GM18508 (cell line): ENCODE measurements around the gene SURF1.
"Not testable (repeated sequence)": the region's sequence is repeated elsewhere in the genome, so short reads cannot be mapped to it uniquely, and the experiment has no call there.

Source experiments
- ATAC-seq: cut with Tn5 transposase; IDR thresholded peaks from one replicate; pipeline ENCODE4 v1.9.1; 2021; ENCODE audit warnings: moderate number of reproducible peaks; ENCODE audit not compliant: insufficient read depth, unreplicated experiment

The SURF1 gene, protein sequence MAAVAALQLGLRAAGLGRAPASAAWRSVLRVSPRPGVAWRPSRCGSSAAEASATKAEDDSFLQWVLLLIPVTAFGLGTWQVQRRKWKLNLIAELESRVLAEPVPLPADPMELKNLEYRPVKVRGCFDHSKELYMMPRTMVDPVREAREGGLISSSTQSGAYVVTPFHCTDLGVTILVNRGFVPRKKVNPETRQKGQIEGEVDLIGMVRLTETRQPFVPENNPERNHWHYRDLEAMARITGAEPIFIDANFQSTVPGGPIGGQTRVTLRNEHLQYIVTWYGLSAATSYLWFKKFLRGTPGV

DNA sequence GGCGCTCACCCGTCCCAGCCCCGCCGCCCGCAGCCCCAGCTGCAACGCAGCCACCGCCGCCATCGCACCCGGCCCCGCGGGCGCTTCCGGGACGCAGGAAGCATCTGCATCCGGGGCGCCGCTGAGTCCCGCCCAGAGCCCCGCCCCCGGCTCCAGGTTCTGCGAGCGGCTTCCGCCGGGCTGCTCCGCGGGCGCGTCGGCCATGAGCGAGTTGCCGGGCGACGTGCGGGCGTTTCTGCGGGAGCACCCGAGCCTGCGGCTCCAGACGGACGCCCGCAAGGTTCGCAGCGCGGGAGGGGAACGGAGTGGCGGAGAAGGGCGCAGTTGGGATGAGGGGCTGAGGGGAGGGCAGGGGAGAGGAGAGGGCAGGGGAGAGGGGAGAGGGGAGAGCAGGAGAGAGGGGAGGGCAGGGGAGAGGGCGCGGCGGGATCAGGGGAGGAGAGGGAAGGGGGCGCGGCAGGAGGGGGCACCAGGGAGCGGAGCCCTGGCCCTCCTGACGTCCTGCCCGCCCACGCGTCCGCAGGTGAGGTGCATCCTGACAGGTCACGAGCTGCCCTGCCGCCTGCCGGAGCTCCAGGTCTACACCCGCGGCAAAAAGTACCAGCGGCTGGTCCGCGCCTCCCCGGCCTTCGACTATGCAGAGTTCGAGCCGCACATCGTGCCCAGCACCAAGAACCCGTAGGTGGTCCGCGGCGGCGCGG is at the start of gene SURF1, which contains the start of gene SURF2:
Gene SURF1 (minus strand): TSS at position 97 of the 701 bp plus-strand sequence. CDS start 34 bp downstream, at position 63.
Gene SURF2 (plus strand): TSS at position 160 of the 701 bp plus-strand sequence. CDS start 43 bp downstream, at position 203.
- ATAC-seq, result no peak

DNA sequence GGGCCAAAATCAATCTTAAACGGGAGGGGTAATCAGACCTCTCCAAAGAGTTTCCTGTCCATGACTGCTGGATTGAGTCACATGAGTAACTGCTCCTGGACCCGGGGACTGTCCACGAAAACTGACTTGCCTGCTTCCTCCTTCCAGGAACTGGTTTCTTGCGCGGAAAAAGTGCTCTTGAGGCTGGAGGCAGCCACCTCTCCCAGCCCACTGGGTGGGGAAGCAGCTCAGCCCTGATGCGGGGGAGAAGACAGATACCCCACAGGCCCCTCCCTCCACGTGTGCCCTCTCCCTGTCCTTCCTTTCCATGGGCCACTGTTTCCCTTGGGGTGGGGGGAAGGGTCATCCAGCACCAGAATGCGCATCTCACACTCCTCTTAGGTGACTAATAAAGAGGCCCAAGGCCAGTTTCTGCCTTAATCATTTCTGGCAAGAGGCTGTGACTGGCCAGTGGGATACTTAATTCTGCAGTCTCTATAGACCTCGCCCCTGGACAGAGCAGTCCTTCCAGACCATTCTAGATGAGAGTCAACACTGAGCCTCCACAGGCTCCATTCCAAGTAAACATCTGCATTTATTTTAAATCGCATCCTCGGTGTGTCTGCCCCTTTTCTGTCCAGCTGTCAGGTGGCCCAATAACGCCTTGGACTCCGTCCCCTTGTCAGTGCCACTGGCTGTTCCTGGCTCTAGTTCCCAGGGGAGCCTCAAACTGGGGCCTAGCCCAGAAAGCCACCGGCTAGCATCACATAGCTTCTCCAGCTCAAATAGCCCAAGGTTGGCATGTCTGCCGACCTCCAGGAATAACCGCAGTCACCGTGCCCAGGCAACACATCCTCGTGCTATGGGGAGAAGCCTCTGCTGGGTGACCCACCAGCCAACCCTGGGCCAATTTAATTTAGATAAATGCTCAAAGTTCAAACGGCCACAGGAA is 49.5 kb upstream of the SURF1 start:
- no peak for ATAC-seq

DNA sequence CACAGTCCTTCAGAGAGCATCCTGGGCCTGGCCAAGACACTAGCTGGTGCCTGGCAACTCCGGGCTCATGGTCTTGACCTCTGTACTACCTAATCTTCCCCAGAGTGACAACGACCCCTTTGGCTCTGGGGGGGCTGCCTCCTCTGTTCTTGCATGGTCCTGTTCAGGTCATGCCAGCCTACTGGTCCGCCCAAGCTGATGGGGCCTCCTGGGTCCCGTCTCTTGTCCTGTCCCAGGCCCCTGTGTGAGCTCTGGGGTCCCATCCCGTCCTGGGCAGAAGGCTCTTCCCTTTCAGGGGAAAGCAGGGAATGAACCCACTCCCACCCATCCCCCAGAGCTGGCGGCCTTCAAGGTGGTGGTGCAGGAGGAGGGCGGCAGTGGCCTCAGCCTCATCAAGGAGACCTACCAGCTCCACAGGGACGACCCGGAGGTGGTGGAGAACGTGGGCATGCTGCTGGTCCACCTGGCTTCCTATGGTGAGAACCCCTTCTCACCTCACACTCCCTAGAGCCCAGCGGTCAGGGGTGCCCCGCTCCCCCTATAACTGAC is 48.2 kb upstream of the SURF1 start:
- no peak for ATAC-seq

DNA sequence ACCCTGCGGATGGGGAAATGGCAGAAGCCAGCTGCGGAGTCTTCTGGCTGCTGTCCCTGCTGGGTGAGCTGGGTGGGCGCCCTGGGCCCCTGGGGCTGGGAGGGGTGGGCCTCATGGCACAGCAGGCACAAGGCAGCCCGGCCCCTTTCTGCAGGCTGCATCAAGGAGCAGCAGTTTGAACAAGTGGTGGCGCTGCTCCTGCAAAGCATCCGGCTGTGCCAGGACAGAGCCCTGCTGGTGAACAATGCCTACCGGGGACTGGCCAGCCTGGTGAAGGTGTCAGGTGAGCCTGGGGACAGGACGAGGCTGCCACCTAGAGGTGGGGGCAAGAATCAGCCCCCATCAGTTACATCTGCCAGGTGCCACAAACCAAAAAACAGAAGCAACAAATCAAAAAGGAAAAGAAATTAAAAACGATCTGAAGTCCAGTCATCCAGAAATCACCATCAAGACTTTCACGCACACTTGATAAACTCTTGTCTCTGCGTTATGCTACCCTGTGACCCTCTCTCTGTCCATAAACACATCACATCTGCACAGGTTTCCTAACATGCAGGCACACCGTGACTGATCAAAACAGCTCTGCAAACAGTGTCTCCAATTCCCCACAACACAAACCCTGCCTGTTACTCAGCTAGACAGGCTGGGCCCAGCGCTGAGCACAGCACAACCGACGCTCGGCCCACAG is 47.6 kb upstream of the SURF1 start:
- no peak for ATAC-seq

DNA sequence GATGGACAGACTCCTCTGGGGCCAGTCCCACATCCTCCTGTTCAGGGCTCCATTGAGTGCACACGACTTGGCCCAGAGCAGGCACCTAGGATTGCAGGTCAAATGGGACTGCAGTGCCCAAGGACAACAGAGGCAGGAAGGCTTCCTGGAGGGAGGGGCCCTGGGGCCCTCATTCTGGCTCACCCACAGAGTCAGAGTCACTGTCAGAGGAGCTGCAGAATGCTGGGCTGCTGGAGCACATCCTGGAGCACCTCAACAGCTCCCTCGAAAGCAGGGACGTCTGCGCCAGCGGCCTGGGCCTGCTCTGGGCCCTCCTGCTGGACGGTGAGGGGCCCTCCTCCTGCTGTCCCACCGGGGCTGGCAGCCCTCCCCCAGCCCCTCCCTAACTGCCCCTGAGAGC is 46.4 kb upstream of the SURF1 start:
- ATAC-seq, result no peak

DNA sequence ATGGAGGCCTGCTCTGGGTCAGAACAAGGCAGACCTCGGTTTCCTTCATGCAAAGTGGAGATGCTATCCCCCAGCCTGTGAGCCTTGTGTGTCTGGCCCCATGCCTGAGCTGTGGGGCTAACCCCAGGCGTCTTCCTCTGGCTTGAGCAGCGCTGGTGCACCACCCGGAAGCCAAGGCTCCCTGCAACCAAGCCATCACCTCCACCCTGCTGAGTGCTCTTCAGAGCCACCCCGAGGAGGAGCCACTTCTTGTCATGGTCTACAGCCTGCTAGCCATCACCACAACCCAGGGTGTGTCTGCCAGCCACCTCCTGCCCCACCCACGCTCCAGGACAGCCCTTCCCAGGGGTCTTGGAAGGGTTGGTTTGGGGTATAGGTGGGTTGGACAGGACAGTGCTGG is 45.3 kb upstream of the SURF1 start:
- ATAC-seq, result no peak

DNA sequence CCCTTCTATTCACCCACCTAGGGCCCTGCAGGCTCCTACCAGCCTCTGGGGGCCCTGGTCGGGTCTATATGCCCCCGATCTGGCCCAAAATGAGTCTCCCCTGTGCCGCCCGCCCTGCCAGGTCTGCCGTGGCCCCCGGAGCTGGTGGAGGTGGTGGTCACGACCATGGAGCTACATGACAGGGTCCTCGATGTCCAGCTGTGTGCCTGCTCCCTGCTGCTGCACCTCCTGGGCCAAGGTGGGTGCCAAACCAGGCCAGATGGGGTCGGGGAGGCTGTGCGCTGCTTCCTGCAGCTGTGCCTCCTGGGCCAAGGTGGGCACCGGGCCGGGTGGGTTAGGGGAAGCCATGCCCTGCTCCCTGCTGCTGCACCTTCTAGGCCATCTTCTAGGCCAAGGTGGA is 44.0 kb upstream of the SURF1 start:
- ATAC-seq, result no peak

DNA sequence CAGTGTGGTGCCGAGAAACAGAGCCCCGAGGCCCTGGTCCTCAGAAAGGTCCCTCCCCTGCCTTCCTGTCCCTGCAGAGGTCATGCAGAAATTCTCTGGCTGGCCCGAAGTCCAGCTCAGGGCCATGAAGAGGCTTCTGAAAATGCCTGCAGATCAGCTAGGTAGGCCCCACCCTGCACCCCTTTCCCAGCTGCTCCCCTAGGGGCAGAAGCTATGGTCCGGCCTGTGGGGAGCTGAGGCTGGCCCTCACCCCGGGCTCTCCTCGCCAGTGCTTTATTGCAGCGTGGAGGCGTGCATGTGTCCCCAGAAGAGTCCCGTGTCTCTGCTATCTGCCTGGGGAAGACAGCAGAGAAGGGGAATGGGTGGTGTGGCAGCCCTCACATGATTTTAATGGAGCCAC is 41.6 kb upstream of the SURF1 start:
- no peak for ATAC-seq

DNA sequence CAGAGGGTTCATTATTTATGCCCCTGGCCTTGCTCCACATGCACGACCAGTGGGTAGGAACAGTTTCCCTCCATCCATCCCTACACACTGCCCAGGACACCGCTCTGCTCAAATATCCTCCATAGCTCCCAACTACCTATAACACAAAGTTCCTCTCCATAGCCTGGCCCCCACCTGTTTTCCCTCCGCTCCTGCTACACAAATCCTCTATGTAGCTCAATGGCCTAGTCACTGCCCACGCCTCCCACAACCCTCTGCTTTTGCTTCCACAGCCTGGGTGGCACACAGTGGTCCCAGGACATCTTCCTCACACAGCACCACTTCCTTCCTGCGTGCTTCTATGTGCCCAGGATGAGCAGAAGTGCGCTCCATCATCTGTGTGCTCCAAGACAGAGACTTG is 41.1 kb upstream of the SURF1 start:
- no peak for ATAC-seq

DNA sequence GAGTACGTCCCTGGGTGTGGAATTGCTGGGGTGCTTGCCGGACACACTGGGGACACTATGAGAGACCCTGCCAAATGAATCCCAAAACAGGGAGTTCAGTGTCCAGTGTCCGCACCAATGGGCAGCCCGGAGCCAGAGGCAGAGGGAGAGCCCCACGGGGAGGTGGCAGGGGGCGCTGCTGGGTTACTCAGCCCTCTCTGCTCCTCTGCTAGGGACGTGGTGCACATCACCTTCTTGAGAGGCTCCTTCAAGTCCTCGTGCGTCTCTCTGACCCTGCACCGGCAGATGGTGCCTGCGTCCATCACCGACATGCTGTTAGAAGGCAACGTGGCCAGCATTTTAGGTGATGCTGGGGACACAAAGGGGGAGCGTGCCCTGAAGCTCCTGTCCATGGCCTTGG is 40.7 kb upstream of the SURF1 start:
- ATAC-seq, result no peak

DNA sequence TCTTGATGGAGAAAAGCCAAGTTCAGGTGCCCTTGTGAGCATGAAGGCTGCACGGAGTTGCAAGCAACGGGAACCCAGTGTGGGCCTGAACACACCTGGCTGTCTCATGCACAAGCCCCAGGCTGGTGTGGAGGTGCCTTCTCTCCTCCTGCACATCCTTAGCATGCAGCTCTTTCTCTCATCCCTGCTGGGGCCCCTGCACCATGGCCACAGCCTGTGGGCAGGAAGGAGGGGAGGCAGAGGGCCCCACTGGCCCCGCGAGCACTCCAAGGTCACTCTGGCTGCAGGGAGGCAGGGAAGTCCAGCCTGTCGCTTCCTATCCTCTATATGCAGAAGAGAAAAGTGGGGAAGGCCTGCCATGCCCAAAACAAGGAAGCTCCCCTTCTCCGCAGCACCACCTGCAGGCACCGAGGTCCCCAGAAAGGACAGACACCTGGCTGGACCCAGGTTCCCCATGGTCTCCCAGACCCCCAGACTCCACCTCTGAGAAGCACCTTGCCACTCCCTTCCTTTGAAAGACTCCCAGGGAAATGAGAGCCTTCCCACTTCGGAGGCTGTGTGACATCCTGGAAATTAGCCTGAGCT is 38.5 kb upstream of the SURF1 start:
- no peak for ATAC-seq

DNA sequence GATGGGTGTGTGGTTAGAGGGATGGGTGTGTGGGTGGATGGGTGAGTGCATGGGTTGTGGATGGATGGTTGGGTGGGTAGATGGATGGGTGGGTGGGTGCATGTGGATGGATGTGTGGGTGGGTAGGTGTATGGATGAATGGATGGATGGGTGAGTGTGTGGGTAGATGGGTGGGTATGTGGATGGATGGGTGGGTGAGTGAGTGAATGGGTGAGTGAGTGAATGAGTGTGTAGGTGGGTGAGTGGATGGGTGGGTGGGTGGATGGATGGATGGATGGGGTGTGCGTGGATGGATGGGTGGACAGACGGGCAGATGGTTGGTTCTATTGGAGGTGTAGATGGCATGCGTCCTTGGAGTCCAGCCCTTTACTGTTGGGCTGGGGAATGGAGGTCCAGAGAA is 37.1 kb upstream of the SURF1 start:
- no peak for ATAC-seq

DNA sequence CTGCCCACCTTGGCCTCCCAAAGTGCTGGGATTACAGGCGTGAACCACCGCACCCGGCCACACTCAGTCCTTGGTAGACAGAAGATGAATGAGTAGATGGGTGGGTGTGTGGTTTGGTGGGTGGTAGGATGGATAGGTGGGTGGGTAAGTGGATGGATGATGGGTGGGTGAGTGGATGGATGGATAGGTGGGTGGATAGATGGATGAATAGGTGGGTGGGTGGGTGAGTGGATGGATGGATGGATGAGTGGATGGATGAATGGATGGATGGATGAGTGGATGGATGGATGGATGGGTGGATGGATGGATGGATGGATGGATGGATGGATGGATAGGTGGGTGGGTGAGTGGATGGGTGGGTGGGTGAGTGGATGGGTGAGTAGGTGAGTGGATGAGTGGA is 36.0 kb upstream of the SURF1 start:
- not testable (repeated sequence) for ATAC-seq

DNA sequence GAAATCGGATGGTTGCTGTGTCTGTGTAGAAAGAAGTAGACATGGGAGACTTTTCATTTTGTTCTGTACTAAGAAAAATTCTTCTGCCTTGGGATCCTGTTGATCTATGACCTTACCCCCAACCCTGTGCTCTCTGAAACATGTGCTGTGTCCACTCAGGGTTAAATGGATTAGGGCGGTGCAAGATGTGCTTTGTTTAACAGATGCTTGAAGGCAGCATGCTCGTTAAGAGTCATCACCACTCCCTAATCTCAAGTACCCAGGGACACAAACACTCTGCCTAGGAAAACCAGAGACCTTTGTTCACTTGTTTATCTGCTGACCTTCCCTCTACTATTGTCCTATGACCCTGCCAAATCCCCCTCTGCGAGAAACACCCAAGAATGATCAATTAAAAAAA is 35.2 kb upstream of the SURF1 start:
- not testable (repeated sequence) for ATAC-seq

DNA sequence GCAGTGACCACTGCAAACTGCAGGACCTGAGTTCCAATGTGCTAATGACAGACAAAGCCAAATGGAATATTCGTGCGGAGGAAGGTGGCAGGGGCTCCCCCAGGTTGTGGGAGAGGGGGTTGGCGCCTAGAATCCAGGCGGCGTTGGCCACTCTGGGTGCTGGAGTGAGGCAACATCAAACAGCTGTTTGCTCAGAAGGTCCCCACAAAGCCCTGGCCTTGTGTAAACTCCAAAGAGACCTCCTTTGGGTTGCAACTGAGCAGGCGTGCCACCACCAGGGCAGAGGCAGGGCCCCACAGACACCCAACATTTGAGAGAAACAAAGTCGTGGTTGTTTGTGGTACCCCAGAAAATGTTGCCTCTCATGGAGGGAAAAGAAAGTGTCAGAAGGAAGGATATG is 34.4 kb upstream of the SURF1 start:
- ATAC-seq, result no peak

DNA sequence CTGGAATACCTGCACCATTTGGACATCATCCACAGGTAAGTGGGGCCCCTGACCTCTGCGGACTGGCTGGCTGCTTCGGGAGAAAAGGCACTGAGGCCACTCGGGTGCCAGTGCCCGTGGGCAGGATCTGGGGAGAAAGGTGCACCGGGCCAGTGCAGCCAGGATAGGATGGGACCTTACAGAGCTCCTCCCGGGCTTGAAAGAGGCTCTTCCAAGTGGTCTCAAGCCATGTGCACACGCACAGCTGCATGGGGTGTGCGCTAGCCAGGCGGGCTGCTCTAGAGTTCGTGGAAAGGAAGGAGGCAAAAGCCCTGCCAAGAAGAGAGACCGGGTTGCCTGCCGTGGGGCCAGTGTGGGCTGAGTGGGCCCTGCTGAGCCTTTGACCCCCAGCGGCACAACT is 33.3 kb upstream of the SURF1 start:
- no peak for ATAC-seq

DNA sequence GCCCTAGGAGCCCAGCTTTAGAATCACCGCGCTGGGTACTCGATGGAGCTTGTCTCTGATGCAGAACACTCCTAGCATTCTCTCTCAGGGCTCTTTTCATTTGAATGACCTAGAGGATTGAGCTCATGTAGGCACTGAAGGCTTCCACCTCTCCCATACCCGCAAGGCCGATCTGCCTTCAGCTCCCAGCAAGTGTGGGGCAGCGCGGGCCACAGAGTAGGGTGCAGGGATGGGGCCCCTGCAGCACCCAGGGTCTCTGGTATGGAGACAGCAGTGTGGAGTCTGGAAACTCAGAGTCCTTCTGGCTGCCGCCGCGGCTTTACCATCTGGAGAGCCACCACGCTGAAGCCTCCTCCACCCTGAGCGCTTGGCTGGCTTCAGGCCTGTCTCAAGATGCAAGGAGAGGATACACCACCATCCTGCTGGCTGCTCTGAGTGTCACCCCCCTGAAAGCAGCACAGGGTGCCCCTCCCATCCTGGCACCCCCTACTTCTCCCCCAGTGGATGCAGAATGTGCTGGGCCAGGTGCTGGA is 32.8 kb upstream of the SURF1 start:
- ATAC-seq, result no peak

DNA sequence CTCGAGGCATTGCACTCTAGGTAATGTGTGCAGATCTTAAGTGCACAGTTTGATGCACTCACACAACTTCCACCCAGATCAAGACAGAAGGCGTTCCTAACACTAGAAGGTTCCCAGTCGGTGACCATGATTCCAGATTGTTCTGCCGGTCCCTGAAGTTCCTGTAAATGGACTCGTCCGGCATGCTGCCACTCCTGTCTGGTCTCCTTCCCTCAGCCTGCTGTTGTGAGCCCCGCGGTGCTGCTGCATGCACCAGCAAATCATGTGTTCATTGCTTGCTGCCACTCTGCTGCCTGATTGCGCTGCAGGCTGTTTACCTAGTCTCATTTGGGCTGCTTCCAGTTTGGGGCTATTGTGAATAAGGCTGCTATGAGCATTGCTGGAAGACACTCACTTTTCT is 31.4 kb upstream of the SURF1 start:
- no peak for ATAC-seq

DNA sequence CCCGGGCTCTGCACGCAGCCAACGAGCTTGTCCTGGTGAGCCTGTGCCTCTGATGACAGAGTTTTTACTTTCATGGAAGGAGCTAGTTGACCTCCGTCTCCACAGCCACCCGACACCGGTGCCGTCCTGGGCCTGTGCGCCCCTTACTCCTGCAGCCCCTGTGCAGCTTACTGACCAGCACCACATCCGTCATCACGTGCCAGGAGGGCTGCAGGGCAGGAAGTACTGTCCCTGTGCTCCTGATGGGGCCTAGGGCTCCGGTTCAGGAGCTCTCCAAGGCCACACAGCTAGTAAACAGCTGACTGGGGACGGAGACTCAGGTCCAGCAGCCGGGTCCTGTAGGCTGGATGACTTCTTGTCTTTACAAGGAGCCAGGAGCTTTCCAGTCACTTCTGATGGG is 30.1 kb upstream of the SURF1 start:
- ATAC-seq, result no peak
